ACC112 (cell line): ENCODE data around the gene KITLG.
"Not testable (repeated sequence)": the region's sequence is repeated elsewhere in the genome, so short reads cannot be mapped to it uniquely, and the experiment has no call there.

Experiments used
- H2AFZ ChIP-seq: fragments of 200-600 bp; sonication (generic); one replicate; pipeline ENCODE4 v1.6.0; 2017; ENCODE audit warnings: antibody characterized with exemption, low read length; ENCODE audit not compliant: unreplicated experiment
- H3K27ac ChIP-seq: fragments of 200-600 bp; sonication (generic); 2 replicates; pipeline ENCODE4 v1.5.1; 2014; ENCODE audit warnings: low read depth, mild to moderate bottlenecking, antibody characterized with exemption, low read length, moderate library complexity
- H3K27me3 ChIP-seq: fragments of 200-600 bp; sonication (generic); 2 replicates; pipeline ENCODE4 v1.6.1; 2014; ENCODE audit warnings: mild to moderate bottlenecking, antibody characterized with exemption, low read length, moderate library complexity, mixed read lengths; ENCODE audit not compliant: insufficient read depth
- H3K36me3 ChIP-seq: fragments of 200-600 bp; sonication (generic); 2 replicates; pipeline ENCODE4 v1.6.1; 2016; ENCODE audit warnings: mild to moderate bottlenecking, antibody characterized with exemption, low read length, moderate library complexity, mixed read lengths; ENCODE audit not compliant: insufficient read depth
- H3K4me1 ChIP-seq: fragments of 200-600 bp; sonication (generic); one replicate; pipeline ENCODE4 v1.6.1; 2016; ENCODE audit warnings: low read length, mixed read lengths; ENCODE audit not compliant: insufficient read depth, unreplicated experiment, control insufficient read depth
- H3K4me3 ChIP-seq: fragments of 200-600 bp; sonication (generic); 2 replicates; pipeline ENCODE4 v1.5.1; 2014; ENCODE audit warnings: mild to moderate bottlenecking, low read depth, low read length
- H3K79me2 ChIP-seq: fragments of 200-600 bp; sonication (generic); one replicate; pipeline ENCODE4 v1.6.0; 2016; ENCODE audit warnings: low read length; ENCODE audit not compliant: control insufficient read depth, unreplicated experiment, insufficient read depth

The KITLG gene

GRCh38 chr12:88495031-88495430, 85.2 kb downstream of the KITLG start:
- Histone ChIP-seq H3K36me3 (peaks cover 15% of the 10 kb centered on the region), H3K4me1 (peaks cover 33% of the 10 kb centered on the region), H3K79me2 (no peaks in the 10 kb centered on the region), H3K4me3 (no peak overlapping the region), H3K27me3 (no peaks in the 10 kb centered on the region), H2AFZ (no peak overlapping the region), H3K27ac (no peak overlapping the region)

GRCh38 chr12:88494520-88494919, 85.8 kb downstream of the KITLG start:
- Histone ChIP-seq H3K79me2 (no peaks in the 10 kb centered on the region), H3K27ac (peak overlapping the region; percentile 63; the same call in 1 of the 2 replicates), H3K4me1 (peaks cover 33% of the 10 kb centered on the region), H3K36me3 (peaks cover 15% of the 10 kb centered on the region), H3K4me3 (no peak overlapping the region), H2AFZ (no peak overlapping the region), H3K27me3 (no peaks in the 10 kb centered on the region)

- Histone ChIP-seq H3K4me3 (peak overlapping the region; percentile 60), H2AFZ (no peak overlapping the region), H3K27ac (peak overlapping the region; percentile 63), H3K79me2 (no peaks in the 10 kb centered on the region), H3K36me3 (peaks cover 15% of the 10 kb centered on the region), H3K4me1 (peaks cover 33% of the 10 kb centered on the region), H3K27me3 (no peaks in the 10 kb centered on the region)
Measured at GRCh38 chr12:88493636-88494035, 86.6 kb downstream of the KITLG start.

GRCh38 chr12:88490425-88490824, 89.8 kb downstream of the KITLG start:
- Histone ChIP-seq H3K27ac (no peak overlapping the region), H3K27me3 (no peaks in the 10 kb centered on the region), H3K36me3 (peaks cover 6% of the 10 kb centered on the region; the same call in 1 of the 2 replicates), H3K4me3 (no peak overlapping the region), H3K4me1 (peaks cover 18% of the 10 kb centered on the region), H3K79me2 (no peaks in the 10 kb centered on the region), H2AFZ (no peak overlapping the region)

DNA sequence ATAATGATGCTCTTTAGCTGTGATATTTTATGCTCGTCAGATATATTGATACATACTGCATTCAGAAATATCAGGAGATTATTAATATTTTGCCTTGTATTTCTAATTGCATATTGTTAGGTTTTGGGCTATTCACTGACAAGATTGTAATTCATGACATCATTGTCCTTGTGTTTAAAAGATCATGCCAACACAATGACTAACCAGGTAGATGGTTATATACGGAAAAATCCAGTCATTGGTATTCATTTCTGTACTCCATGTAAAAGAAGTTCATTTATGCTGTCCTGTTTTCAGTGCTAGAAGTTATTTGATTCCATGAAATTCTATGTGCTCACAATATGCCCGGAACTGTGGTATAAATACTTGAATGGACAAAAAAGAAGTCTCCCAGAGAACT, 107.5 kb downstream of the KITLG start:
- Histone ChIP-seq H3K79me2 (no peaks in the 10 kb centered on the region), H3K4me1 (peaks cover 24% of the 10 kb centered on the region), H3K27me3 (no peaks in the 10 kb centered on the region), H2AFZ (no peak overlapping the region), H3K27ac (peak overlapping the region; percentile 82), H3K36me3 (no peaks in the 10 kb centered on the region), H3K4me3 (peak overlapping the region; percentile 26; the same call in 1 of the 2 replicates)

DNA sequence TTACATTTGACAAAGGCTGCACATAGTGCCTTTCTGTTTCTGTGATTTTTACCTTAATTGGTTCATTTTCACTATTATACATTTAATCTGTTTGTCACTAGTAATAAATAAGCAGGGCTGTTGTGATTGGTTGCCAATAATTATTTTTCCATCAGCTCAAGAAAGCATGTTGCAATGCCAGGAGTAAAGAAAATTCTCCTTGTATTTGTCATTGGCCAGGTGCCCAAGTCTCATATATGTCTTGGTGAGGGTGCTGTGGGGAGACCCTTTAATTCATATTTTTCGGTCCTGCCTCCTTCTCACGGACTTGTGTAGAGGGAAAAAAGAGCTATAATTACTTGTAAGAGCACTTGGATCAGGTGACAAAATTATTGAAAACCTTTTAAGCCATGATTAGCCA, 108.0 kb downstream of the KITLG start:
- peak overlapping the region; percentile 26; the same call in 1 of the 2 replicates for H3K4me3 ChIP-seq
- peak overlapping the region; percentile 82 for H3K27ac ChIP-seq
- no peaks in the 10 kb centered on the region for H3K36me3 ChIP-seq
- no peaks in the 10 kb centered on the region for H3K79me2 ChIP-seq
- H2AFZ ChIP-seq = no peak overlapping the region
- H3K4me1 ChIP-seq = peaks cover 24% of the 10 kb centered on the region
- H3K27me3 ChIP-seq = no peaks in the 10 kb centered on the region

DNA sequence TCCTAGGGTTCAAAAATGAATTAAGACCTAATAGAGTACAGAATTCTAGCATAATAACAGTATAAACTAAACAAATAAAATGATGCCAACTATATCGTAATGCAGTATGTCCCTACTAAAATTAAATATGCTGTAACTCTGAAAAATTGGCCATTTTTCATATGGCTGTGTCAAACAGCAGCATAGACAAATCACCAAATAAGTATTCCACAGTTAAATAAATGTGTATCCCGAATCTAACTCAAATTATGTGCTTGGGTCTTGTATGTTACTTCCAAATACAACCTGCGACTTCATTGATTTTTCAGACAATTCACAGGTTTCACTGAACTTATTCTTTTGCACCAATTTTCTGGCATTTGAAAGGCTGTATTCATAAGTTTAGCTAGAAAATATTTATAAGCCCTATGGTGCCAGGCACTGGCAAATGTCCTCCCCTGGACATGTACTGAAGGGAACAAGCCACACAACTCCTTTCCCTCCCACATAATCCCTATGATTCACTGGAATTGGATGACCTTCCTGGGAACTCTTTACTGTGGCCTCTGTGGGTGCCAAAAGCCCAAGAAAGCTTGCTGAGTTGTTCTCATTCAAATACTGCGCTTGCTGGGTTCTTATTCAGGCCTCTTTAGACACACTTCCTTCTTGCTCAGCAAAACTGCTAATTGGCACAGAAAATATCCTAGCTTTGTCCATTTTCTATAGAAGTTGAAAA, 108.8 kb downstream of the KITLG start:
- H3K4me3 ChIP-seq = peak overlapping the region; percentile 26; the same call in 1 of the 2 replicates
- no peaks in the 10 kb centered on the region for H3K27me3 ChIP-seq
- H3K27ac ChIP-seq = peak overlapping the region; percentile 82
- H2AFZ ChIP-seq = no peak overlapping the region
- no peaks in the 10 kb centered on the region for H3K36me3 ChIP-seq
- H3K79me2 ChIP-seq = no peaks in the 10 kb centered on the region
- H3K4me1 ChIP-seq = peaks cover 24% of the 10 kb centered on the region

DNA sequence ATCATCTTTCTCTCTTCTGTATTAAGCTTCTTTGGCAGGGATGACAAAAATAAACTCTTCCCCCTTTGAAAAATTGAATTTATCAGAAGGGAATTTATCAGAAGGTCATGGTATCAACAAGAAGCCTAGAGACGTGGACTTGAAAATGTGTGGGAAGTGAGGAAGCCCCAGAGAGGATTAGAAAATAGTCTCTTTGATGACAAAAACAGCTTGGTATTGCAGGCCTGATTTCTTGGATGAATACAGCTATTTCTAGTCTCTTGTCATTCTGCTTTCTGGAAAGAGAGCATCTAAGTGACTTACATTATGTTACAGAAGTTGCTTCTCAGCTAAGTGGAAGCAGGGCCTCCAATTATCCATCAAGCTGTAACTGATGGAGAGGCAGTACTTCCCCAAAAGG, 111.1 kb downstream of the KITLG start:
- Histone ChIP-seq H3K27ac (no peak overlapping the region), H3K27me3 (no peaks in the 10 kb centered on the region), H3K36me3 (no peaks in the 10 kb centered on the region), H3K4me1 (peaks cover 24% of the 10 kb centered on the region), H2AFZ (no peak overlapping the region), H3K4me3 (no peak overlapping the region), H3K79me2 (no peaks in the 10 kb centered on the region)

DNA sequence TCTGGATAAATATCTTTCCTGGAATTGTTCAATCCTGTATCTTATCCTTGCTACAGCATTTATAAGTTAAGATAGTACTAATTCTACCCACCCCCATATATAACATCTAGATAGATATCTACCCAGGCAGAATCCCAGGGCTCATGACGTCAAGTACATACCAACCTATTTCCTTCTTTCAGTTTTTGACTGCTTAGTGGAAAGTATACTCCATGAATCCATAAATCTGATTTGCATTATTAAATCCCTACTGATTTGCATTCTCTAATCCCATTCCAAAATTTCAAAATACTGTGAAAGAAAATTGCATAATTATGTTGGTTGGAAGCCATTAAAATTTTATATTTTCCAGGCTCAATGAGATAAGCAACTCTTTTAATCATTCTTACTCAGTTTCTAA, 111.7 kb downstream of the KITLG start:
- no peak overlapping the region for H2AFZ ChIP-seq
- H3K4me1 ChIP-seq = peaks cover 24% of the 10 kb centered on the region
- H3K27ac ChIP-seq = no peak overlapping the region
- no peaks in the 10 kb centered on the region for H3K36me3 ChIP-seq
- H3K79me2 ChIP-seq = no peaks in the 10 kb centered on the region
- no peaks in the 10 kb centered on the region for H3K27me3 ChIP-seq
- no peak overlapping the region for H3K4me3 ChIP-seq

DNA sequence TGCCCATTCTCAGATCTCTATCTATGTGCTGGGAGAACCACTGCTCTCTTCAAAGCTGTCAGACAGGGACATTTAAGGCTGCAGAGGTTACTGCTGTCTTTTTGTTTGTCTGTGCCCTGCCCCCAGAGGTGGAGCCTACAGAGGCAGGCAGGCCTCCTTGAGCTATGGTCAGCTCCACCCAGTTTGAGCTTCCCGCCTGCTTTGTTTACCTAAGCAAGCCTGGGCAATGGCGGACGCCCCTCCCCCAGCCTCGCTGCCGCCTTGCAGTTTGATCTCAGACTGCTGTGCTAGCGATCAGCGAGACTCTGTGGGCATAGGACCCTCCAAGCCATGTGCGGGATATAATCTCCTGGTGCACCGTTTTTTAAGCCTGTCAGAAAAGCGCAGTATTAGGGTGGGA, 113.6 kb downstream of the KITLG start:
- H3K4me1 ChIP-seq, H3K79me2 ChIP-seq, H3K36me3 ChIP-seq, H3K4me3 ChIP-seq, H3K27ac ChIP-seq, H2AFZ ChIP-seq, H3K27me3 ChIP-seq: not testable (repeated sequence)

DNA sequence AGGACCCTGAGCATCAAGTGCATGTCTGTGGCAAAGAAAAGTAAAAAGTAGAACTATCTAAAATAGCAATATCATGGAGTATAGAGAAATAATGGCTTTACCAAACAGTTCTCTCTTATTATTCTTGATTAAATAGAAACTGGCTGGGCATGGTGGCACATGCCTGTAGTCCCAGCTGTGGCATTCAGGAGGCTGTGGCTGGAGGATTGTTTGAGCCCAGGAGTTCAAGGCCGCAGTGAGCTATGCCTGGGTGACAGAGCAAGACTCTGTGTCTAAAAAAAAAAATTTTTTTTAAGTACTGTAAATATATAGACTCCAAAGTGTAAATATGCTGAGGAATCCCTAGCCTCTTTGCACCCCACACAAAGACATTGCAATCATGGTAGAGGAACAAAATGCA, 121.9 kb downstream of the KITLG start:
- Histone ChIP-seq H2AFZ (no peak overlapping the region), H3K27ac (no peak overlapping the region), H3K4me3 (no peak overlapping the region), H3K27me3 (no peaks in the 10 kb centered on the region), H3K79me2 (no peaks in the 10 kb centered on the region), H3K36me3 (no peaks in the 10 kb centered on the region), H3K4me1 (peaks cover 8% of the 10 kb centered on the region)
